ENCODE measurements around the gene TIGD6. TPM values are rescaled to one million over a fixed set of nuclear protein-coding genes. Genes with fewer than 3 reads are reported as not detected.
"Not testable (repeated sequence)": the region's sequence is repeated elsewhere in the genome, so short reads cannot be mapped to it uniquely, and the experiment has no call there.

Gene TIGD6
- total RNA-seq, 1 donor from 2014 or later, result 1.2 TPM

DNA sequence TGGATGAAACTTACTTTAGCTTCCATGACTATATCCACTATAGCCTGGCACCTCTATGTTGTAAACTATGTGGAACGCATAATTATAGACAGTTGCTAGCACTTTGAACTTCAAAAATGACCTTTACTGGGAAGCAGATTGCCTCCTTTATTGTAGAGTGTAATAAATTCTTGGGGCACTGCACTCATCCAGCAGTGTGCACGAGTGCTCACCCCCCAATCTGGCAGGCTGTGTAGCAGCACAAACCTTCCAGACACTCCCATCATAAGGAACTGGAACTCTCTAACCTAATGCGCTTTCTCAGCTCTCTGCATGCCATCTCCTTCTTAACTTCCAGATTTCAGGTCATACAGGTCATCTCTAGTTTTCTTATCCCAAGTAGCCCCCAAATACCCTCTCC, 54.3 kb downstream of the TIGD6 start:
- intact Hi-C loops (cut with micrococcal nuclease), result no loop called here

DNA sequence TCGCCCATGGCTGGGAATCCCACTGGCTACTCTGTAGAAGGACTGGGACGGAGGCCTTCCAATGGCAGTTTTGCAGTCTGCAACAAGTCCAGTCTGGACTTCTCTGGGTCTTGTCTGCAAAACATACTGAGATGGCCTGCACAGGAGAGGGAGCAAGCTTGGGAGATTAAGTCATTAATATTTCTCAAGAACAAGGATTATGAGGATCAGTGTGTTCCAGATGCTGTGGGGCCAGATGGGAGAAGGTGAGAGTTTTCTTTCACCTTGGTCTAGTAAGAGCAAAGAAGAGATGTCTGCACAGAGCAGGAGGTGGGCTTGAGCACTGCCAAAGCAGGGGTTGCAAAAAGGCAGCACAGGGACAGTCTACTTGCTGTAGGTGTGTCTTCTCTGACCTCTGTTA, 55.8 kb downstream of the TIGD6 start, which contains the start of gene PDE6A:
TSS of gene PDE6A (minus strand) at position 128 of the 400 bp plus-strand sequence. CDS start at position 8, 120 bp downstream.
- intact Hi-C loops (cut with micrococcal nuclease), result no loop called here

GRCh38 chr5:149943177-149943949, 57.1 kb downstream of the TIGD6 start:
- intact Hi-C loops (cut with micrococcal nuclease), result not testable (repeated sequence)

Other genes starting within 250 kb of the TIGD6 start
- not detected in 2 replicates for gene PDE6A, start 55.9 kb downstream of the TIGD6 start, total RNA-seq
- 8.6 and 8.7 TPM in 2 replicates for gene SLC26A2, start 39.9 kb downstream of the TIGD6 start, total RNA-seq
- gene HMGXB3, start 85 bp upstream of the TIGD6 start, total RNA-seq, result 33.6 and 36.6 TPM in 2 replicates
- gene CSF1R, start 85.9 kb upstream of the TIGD6 start, total RNA-seq, result 0.14 TPM in 1 of 2 replicates, not detected in the other
- 1.8 and 4.1 TPM in 2 replicates for gene PDGFRB, start 155.2 kb upstream of the TIGD6 start, total RNA-seq
- gene CDX1, start 166.1 kb upstream of the TIGD6 start, total RNA-seq, result not detected in 2 replicates
- gene SLC6A7, start 189.4 kb upstream of the TIGD6 start, total RNA-seq, result not detected in 2 replicates

All from T-helper 2 cell treated with Interferon-gamma antibody and Interleukin-4, amounts not matched to agents 100 ng/mL and 5 ng/mL, for 36 hours (primary cell).